Nucleus accumbens (tissue), 56 donors: Measurements from ENCODE around the gene TRAFD1.
A peak's percentile ranks its signal among the peaks of the same experiment; 100 is the strongest.

Experiments used
- DNase-seq, 56 donors: peaks; one replicate each; lab custom pipeline; 2025; lab: John Stamatoyannopoulos, UW

The TRAFD1 gene

DNA sequence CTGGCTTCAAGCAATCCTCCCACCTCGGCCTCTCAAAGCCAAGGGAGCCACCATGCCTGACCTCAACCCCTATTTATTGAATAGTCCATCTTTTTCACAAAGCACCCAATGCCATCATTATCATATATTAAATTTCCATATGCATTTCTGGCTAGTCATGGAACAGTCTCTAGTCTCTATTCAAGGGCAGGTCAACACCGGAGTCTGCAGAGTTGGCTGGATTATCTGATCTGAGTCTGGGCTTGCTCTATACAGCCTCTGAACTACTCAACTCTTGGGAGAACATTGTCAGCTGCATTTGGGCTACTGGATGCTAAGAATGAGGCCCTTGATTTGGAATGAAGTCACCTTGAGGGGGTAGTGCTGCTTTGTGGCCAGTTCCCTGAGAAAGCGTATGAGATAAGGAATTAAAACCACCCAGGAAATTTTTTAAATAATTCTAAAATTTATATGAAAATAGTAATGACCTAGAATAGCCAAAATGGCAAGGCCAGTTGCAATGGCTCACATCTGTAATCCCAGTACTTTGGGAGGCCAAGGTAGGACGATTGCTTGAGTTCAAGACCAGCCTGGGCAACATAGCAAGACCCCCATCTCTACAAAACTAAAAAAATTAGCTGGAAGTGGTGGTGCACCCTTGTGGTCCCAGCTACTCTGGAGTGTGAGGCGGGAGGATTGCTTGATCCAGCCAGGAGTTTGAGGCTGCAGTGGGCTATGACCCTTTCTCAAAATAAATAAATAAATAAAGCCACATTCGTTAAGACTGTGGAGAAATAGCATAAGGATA is 9.9 kb upstream of the TRAFD1 start:
- DNase-seq: no peak

DNA sequence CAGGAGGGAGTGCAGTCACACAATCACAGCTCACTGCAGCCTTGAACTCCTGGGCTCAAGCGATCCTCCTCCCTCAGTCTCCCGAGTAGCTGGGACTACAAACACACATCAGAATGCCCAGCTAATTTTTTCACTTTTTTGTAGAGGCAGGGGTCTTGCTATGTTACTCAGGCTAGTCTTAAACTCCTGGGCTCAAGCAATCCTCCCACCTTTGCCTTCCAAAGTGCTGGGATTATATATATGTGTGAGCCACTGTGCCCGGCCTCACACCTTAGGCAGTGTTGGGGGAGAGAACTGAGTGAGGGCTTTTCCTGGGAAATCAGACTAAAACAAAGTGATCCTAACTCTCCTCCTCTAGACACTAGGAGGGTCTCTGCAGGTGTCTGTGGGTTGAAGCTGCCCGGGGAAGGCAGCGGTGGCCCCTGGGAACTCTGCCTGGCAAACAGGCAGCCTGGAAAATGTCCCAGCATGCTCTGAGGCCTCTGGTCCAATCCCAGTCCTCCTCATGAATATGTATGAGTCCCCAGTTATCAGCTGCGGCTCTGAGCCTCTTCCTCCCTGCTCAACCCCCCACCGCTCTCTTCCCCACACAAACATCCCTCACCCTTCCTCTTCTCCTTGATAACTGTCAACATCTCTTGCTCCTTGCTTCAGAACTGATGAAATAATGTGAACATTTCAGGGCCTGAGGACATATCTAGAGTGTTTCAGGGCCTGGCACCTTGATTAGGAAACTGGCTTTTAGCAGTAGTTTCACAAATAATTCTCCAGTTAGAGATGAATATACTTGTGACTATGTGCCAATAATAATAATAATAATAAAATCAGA is 8.9 kb upstream of the TRAFD1 start:
- peak in 54 of 56 donors; percentile 34 to 90 (median 78) for DNase-seq

DNA sequence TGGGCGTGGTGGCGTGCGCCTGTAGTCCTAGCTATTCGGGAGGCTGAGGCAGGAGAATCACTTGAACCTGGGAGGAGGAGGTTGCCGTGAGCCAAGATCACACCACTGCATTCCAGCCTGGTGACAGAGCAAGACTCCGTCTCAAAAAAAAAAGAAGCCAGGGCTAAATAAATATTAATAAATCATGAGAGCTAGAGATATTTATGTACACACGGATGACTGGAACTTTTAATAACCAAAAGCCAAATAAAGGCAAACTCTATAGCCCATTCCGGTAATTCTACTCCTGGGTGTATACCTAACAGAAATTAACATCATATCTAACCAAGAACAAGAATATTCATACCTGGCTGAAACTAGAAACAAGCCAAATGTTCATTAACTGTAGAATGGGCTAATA is 7.7 kb upstream of the TRAFD1 start:
- no peak for DNase-seq

DNA sequence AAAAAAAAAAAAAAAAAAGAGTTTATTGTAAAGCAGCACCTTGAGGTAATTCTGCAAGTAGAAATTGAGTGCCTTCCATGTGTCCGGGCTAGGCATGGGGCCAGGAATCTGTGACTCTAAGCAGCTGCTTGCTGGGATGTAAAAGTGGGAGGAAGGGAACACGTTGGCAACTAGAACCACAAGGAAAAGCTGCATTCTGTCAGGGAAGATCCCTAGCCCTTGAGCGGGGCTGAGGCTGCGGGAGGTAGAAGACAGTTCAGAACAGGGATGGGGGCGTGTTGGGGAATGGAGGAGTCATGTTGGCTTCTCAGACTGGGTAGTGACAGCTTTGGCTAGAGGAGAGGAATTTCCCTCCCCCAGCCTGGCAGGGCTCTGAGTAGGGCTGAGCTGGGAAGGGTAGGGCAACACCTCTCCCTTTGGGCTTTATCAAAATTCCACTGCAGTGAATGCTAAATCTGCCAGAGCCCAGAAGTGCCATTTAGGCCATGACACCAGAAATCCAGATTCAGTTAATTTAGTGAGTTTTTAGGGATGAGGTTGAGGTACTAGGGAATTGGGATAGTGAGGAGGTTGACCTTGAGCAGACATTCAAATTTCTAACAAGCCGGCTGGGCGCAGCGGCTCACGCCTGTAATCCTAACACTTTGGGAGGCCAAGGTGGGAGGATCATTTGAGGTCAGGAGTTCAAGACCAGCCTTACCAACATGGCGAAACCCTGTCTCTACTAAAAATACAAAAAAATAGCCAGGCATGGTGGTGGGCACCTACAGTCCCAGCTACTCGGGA is 3.4 kb upstream of the TRAFD1 start:
- DNase-seq: peak in 32 of 56 donors; percentile 1 to 54 (median 15)

DNA sequence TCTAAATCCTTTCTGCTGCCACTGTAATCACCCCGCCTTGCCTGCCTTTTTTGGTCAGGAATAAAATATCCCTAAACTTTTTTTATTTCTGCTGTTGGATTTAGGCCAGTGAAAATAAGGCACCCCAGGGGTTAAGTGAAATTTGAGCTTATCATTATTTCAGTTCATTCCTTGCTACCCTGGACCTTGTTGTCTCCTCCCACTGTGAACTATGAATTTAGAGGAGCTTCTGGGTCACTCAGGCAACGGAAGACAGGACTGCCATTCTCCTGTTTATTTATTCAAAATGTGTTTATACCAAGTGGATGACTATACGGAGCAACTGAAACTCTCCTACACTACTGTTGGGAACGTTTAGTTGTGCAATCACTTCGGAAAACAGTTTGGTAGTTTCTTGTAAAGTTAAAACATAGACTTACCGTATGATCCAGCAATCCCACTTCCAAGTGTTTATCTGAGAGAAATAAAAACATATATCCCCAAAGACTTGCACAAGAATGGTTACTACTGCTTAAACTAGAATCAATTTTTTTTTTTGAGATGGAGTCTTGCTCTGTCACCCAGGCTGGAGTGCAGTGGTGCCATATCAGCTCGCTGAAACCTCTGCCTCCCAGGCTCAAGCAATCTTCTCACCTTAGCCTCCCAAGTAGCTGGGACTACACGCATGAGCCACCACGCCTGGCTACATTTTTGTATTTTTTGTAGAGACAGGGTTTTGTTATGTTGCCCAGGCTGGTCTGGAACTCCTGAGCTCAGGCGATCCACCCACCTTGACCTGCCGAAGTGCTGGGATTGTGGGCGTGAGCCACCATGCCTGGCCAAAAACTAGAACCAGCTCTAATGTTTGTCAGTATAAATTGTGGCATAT is 2.3 kb upstream of the TRAFD1 start:
- no peak for DNase-seq

DNA sequence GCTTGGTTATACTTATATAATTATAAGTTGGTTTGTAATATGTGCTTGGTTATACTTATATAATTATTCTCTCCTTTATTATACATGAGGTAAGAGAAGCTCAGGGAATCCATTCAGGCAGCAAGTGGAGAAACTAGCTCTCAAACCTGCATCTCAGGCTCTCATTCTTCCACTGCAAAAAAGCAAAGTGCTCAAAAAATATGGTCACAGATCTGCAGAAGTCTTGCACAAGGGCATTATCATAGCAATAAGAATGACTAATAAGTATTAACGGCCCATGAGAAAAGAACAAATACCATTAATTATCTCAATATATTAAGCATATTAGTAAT is 476 bp upstream of the TRAFD1 start:
- no peak for DNase-seq

DNA sequence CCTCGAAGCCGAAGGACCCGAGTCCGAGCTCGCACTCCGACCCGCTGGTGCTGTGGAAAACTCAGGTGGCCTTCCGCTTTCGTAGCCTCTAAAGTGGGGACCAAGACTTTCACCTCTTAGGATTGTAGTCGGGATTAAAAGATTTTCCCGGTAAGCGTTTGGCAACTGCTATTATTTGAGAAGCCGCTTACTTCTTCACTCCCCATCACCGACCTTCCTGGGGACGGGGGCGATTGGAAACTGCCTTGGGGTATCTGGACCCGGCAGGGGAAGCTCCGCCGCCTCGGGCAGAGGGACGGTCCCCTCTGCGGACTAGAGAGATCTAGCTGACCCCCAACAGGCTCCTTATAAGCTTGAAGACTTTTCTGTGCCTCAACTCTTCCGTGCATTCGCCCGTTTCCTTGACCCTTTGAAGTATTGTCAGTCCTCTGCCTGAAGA is 659 bp downstream of the TRAFD1 start:
- peak in 1 of 56 donors; percentile 31 for DNase-seq

DNA sequence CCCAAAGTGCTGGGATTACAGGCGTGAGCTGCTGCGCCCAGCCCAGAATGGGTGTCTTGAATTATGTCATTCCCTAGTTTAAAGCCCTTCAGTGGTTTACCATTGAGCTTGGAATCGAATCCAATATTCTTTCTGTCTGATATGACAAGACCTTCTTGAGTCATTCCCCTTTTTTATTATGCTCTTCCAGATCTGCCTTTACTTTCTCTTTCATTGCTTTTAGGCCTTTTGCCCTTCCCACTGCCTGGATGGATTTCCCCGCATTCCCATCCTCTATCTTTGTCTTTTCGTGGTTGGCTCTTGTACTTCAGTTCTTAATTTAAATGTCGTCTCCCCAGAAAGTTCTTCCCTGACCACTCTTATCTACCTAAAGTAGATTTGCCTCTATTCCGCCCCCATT is 1.6 kb downstream of the TRAFD1 start:
- no peak for DNase-seq

DNA sequence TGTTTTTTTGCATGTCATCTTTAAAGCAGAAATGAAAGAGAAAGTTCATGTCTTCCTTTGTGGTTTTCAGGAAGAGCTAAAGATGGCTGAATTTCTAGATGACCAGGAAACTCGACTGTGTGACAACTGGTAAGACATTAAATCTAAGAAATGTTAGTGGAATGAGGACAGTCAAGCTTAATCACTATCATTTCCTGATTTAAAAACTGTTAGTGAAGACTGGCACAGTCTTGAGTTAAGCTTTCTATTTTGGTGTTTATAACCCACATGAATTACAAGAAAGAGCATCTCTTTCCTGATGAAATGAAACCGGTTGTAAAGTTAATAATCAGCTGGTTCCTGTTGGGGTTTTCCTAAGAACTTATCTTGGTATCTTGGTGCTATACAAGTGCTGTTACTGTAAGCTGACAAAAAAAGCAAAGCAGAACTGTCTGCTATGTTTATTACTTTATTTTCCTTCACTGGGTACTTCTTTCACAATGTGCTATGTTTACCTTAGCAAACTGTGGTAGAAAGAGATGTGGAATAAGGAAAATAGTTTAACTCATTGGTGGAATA is 5.2 kb downstream of the TRAFD1 start:
- no peak for DNase-seq

DNA sequence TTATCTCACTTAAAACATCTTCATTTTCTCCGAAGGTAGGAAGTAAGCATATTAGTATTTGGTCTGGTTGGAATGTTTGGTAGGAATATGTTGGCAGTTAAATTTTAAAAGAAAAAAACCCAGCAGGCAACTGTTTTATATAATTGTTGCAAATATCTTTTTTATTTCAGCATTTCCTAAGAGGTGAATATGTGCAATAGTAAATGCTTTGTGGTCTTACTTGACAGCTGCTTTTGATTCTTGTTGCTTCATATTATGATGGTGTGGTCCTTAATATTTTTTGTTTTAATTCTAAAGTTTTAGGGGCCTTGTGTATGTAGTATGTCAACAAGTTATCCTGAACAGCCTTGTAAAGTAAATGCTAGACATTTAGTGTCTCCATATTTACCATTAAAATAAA is 6.3 kb downstream of the TRAFD1 start:
- DNase-seq: no peak

DNA sequence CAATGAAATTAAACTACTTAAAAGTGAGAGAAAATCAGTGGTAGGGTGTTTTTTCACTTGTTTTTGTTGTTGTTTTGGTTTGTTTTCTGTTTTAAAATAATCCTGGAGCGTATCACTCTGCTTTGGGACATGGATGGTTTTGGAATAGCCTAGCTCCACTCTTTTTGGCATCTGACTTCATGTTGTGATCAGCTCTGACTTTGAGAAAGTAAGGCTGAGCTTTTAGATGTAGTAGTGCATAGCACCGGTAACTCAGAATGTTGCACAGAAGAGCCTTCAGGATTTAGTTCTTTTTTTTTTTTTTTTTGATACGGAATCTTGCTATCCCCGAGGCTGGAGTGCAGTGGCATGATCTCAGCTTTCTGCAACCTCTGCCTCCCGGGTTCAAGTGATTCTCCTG is 8.1 kb downstream of the TRAFD1 start:
- DNase-seq: no peak

DNA sequence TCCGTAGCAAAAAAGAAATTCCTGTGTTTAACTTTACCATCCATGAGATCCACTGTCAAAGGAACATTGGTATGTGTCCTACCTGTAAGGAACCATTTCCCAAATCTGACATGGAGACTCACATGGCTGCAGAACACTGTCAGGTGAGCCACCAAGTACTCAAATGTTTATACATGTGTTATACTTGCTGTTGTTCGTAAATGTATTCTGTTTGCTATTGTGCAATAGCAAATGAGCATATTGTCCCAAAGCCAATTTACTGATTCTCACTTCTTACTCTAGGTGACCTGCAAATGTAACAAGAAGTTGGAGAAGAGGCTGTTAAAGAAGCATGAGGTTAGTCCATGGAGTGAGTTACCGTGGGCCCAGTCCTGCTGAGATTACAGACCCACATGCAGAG is 9.4 kb downstream of the TRAFD1 start:
- DNase-seq: no peak

DNA sequence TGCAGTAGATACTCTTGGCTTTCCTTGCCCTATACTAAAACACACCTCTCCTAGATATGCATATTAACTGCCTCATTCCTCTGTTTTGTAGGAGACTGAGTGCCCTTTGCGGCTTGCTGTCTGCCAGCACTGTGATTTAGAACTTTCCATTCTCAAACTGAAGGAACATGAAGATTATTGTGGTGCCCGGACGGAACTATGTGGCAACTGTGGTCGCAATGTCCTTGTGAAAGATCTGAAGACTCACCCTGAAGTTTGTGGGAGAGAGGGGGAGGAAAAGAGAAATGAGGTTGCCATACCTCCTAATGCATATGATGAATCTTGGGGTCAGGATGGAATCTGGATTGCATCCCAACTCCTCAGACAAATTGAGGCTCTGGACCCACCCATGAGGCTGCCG is 15.4 kb downstream of the TRAFD1 start:
- no peak for DNase-seq

DNA sequence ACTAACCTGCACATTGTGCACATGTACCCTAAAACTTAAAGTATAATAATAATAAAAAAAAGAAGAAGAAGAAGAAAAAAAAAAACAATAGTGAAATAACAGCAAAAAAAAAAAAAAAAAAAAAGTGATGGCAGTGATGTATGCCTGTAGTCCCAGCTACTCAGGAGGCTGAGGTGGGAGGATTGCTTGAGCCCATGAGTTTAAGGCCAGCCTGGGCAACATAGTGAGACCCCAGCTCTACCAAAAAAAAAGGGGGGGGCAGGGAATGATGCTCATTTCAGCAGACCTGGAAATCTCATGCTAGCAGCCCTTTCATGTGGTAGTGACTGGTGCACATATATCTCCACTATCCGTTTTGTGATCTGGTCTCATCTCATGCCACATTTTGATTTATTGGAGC is 20.8 kb downstream of the TRAFD1 start:
- DNase-seq: no peak

DNA sequence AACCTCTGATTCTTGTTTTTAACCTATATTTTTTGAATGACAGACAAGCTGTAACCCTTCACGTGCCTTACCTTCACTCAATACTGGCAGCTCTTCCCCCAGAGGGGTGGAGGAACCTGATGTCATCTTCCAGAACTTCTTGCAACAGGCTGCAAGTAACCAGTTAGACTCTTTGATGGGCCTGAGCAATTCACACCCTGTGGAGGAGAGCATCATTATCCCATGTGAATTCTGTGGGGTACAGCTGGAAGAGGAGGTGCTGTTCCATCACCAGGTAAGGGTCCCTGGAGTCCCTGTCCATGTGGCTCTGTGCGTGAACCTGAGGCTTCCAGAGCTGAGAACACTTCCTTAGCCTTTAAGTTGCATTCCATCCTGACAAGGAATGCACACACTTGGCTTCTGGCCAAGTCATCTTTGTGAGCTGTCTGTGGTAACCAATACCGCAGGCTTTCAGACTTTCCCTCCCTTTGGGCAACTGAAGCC is 22.7 kb downstream of the TRAFD1 start:
- no peak for DNase-seq

DNA sequence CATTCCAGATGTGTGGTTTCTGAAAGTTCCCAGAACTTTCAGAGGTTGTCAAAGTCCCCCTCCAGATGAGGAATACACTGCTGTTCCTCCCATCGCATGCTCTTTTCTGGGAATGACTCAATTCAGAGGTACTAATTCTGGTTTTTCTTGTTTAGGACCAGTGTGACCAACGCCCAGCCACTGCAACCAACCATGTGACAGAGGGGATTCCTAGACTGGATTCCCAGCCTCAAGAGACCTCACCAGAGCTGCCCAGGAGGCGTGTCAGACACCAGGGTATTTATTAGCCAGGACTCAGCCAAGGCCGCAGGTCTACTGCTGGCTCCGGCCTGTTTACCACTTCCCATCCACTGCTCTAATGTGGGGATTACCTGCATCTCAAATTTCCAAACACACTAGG is 24.2 kb downstream of the TRAFD1 start:
- DNase-seq: no peak

DNA sequence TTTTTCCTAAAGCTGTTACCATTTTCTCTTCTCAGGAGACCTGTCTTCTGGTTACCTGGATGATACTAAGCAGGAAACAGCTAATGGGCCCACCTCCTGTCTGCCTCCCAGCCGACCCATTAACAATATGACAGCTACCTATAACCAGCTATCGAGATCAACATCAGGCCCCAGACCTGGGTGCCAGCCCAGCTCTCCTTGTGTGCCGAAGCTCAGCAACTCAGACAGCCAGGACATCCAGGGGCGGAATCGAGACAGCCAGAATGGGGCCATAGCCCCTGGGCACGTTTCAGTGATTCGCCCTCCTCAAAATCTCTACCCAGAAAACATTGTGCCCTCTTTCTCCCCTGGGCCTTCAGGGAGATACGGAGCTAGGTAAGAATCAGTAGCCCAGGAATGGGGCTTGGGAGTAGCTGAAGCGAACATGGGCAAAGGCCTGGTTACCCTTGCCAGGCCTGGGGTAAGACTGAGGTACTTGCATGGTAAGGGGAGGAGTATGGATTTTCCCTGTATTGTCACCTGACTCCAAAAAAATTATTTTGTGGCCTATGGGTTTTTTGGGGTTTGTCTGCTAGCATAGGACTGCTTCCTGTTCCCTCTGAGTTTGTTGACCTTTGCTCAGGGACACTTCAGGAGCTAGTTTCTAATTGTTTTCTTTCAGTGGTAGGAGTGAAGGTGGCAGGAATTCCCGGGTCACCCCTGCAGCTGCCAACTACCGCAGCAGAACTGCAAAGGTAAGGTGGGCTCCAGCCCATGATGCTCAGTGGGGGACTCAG is 26.6 kb downstream of the TRAFD1 start:
- DNase-seq: no peak

DNA sequence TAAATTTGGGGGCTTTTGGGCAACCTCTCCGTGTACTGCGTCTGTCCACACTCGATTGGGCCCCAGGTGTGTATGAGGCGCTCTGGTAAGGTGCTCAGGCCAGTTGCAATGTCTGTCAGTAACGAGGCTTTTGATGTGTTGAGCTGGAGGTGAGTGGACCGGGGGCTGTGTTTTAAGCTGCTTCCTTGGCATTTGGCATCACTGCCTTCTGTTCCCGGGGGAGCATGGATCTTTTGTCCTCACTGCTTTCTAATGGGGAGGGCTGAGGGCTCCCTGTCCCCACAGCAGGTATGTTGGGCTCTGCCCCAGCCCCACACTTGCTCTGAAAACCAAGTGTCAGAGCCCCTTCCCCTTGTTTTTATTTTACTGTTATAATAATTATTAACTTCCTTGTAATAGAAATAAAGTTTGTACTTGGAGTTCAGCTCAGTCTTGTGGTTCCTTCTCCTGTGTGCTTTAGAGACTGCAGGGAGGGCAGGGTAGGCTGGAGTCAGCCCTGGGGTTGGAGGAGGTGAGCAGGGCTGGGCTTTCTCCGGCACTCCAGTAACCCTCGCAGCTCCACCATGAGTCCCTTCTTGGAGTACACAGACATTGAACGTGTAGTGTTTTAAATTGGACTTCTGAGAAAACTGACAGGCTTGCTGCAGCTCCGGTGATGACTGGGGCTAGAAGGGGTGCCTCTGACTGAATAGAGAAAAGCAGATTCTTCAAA is 28.0 kb downstream of the TRAFD1 start:
- DNase-seq: no peak

DNA sequence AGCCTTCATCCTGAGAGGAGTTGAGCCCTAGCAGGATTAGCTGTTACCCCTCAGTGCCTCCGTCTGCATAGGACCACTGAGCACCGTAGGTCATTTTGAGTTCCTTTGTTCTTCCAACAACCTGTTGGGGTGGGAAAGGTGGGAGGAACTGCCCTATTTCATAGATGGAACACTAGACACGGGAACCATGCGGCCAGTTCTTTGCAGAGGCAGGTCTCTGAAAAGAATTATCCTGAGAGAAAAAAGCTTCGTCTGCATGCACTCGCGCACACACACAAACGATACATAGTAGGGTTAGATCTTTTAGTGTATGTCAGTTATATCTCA is 28.5 kb downstream of the TRAFD1 start:
- no peak for DNase-seq
